Lower leg skin (tissue), 3 donors: ENCODE results near the gene DOCK1.

Source experiments
- POLR2A ChIP-seq, 2 donors: fragments of 450-650 bp; IDR thresholded peaks; one replicate each; pipeline ENCODE4 v1.6.1; 2016 to 2017; ENCODE audit warnings: antibody characterized with exemption in 2 of 2, mild to moderate bottlenecking in 1 of 2, moderate library complexity in 1 of 2
- TF ChIP-seq, protein P1 (sequence below), 3 donors: fragments of 450-650 bp; IDR thresholded peaks; one replicate each; pipeline ENCODE4 v1.5.1; 2016; ENCODE audit warnings: antibody characterized with exemption in 3 of 3, mild to moderate bottlenecking in 3 of 3, moderate library complexity in 2 of 3

- TF ChIP-seq, protein P1, sequence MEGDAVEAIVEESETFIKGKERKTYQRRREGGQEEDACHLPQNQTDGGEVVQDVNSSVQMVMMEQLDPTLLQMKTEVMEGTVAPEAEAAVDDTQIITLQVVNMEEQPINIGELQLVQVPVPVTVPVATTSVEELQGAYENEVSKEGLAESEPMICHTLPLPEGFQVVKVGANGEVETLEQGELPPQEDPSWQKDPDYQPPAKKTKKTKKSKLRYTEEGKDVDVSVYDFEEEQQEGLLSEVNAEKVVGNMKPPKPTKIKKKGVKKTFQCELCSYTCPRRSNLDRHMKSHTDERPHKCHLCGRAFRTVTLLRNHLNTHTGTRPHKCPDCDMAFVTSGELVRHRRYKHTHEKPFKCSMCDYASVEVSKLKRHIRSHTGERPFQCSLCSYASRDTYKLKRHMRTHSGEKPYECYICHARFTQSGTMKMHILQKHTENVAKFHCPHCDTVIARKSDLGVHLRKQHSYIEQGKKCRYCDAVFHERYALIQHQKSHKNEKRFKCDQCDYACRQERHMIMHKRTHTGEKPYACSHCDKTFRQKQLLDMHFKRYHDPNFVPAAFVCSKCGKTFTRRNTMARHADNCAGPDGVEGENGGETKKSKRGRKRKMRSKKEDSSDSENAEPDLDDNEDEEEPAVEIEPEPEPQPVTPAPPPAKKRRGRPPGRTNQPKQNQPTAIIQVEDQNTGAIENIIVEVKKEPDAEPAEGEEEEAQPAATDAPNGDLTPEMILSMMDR (IDR thresholded peaks at IDR 0.05) = no peak
- TF ChIP-seq POLR2A (IDR thresholded peaks at IDR 0.05) = no peak
Measured at GRCh38 chr10:127154831-127155620, 249.8 kb downstream of the DOCK1 start.
